Body of pancreas (tissue), 4 donors: ENCODE measurements around the gene WTAP.

Source experiments
- POLR2A ChIP-seq, 3 donors: fragments of 450-650 bp; IDR thresholded peaks; one replicate each; pipeline ENCODE4 v1.6.1; 2016; ENCODE audit warnings: antibody characterized with exemption in 3 of 3, mild to moderate bottlenecking in 2 of 3
- TF ChIP-seq, protein P1 (sequence below), 7 experiments: fragments of 450-650 bp in 4 of 7; fragments of 200-600 bp in 3 of 7; sonication (generic) in 3 of 7; IDR thresholded peaks; one replicate each; pipeline ENCODE4 v1.5.1; 2016 to 2019; ENCODE audit warnings: antibody characterized with exemption in 7 of 7

DNA sequence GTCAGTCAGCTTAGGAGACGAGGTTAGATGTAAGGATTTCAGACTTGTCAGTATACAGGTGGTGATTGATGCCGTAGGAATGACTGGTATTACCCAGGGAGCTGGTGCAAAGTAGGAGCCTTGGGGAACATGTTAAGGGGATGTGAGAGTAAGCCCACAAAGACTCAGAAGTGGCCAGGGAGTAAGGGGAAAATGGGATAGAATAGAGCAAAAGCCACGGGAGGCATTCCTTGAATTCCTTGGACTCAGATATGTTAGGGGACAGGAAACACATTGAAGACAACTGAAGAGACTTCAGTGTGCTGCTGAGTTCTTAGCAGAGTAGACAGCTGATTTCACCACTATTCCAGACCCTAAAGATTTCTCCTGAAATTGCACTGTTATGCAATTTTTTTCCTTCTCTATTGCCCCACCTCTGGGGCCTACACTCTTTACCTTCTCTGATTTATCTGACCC is 33.3 kb downstream of the WTAP start:
- TF ChIP-seq, protein P1, sequence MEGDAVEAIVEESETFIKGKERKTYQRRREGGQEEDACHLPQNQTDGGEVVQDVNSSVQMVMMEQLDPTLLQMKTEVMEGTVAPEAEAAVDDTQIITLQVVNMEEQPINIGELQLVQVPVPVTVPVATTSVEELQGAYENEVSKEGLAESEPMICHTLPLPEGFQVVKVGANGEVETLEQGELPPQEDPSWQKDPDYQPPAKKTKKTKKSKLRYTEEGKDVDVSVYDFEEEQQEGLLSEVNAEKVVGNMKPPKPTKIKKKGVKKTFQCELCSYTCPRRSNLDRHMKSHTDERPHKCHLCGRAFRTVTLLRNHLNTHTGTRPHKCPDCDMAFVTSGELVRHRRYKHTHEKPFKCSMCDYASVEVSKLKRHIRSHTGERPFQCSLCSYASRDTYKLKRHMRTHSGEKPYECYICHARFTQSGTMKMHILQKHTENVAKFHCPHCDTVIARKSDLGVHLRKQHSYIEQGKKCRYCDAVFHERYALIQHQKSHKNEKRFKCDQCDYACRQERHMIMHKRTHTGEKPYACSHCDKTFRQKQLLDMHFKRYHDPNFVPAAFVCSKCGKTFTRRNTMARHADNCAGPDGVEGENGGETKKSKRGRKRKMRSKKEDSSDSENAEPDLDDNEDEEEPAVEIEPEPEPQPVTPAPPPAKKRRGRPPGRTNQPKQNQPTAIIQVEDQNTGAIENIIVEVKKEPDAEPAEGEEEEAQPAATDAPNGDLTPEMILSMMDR (IDR thresholded peaks at IDR 0.05), result no peak
- TF ChIP-seq POLR2A (IDR thresholded peaks at IDR 0.05), result peak in 1 of 3 donors; percentile 17
